Daoy (cell line): ENCODE data around the gene RAB12. TPM values are rescaled to one million over a fixed set of nuclear protein-coding genes. Genes with fewer than 3 reads are reported as not detected.

Source experiments
- DNase-seq: peaks from one replicate; pipeline ENCODE4 v3.0.0-alpha.2; 2015; ENCODE audit warnings: low read depth
- total RNA-seq: library from RNA; depleted of rRNA; stranded (reverse); fragments of >200 nt; shearing (Covaris generic); gene quantifications from 2 replicates; pipeline ENCODE4 v1.2.3, GENCODE V29; 2014; rRNA removed

RAB12 gene
- total RNA-seq, 1 experiment from 2014 or later: 33.1 TPM

DNA sequence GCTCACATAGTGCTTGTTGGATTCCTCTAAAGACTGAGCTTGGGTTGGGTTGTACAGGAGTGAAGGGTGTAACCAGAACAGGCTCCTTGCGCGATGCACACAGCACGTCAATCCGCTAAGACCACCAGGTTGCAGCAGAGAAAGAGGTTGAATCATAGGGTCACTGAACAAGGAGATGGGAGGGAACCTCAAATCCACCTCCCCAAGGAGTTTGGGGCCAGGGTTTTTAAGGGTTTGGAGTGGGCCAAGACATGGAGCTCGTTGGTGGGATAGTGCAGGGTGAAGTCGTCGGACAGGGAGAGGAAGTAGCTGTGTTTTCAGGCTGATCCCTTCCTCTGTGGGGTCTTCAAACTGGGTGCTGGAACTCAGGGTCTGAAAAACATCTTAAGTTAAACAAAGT, 75.3 kb downstream of the RAB12 start:
- no peak for DNase-seq

DNA sequence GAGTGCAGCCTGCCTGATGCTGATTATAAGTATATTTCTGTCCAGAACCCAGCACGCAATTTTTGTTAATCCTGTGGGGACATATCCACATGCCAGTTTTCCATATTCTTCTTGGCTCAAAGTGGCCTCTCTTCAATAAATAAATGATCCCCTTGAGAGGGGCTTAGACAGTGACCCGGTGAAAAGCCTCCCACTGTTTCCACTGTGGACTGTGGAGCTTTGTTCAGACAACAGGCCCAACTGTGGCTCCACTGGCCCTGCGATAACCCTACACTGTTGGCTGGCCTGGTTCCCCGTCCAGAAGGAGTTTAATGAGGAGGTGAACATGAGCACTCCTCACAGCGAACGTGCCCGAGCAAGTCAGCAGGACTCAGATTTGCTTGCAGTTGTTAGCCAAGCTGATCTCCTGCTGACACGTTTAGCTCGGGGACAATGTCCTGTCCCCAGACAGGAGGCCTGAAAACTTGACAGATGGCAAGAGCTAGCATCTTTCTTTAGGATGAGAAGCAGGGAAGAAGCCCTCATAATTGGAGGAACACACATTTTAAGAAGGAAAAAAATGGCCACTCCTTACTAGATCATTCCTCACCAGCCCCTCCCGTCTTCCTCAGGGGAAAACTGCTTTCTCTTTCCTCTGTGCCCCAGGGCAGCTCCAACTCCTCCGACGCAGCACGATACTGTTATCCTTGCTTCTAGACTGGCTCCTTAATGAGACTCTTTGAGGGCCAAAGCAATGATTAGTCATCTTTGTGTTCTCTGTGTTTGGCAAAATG, 76.1 kb downstream of the RAB12 start:
- DNase-seq: peak; percentile 71

DNA sequence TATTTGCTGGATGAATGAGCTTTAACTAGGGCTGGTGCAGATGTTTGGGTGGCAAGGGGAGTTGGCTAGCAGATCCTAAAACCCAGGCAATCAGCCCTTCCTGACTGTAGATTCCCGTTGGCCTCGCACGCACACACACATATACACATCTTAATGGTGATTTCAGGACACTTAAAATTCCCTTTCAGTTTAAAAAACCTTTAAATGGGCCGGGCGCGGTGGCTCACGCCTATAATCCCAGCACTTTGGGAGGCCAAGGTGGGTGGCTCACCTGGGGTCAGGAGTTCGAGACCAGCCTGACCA, 76.6 kb downstream of the RAB12 start:
- DNase-seq: no peak

GRCh38 chr18:8686611-8687010, 77.4 kb downstream of the RAB12 start:
- DNase-seq: no peak

GRCh38 chr18:8688216-8688800, 79.1 kb downstream of the RAB12 start:
- no peak for DNase-seq

DNA sequence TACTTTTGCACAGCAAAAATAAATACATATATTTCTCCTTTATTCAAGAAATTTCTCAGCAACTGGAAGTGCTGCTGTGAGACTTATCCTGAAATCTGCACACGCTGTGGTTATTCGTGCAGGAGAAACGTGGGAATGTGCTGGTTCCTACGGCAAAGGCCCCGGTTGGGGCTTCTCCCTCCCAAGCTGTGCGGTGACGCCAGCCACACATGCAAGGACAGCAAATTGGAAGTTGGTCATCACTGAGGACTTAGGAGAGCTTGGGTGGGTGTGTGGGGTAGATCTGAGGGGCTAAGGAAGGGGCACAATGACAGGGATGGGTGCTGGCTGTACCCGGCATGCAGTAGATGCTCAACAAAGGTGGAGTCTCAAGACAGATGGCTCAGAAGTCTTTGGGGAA, 79.6 kb downstream of the RAB12 start:
- no peak for DNase-seq

Other genes with a start within 250 kb of the RAB12 start
- 12.2 and 20.8 TPM in 2 replicates for gene MTCL1, start 96.1 kb downstream of the RAB12 start, total RNA-seq